C4-2B (cell line): ENCODE results near the gene TUNAR.

ENCODE experiments used
- H3K27ac ChIP-seq: fragments of 450-650 bp; 2 replicates; pipeline ENCODE4 v1.5.1; 2017
- ZFX ChIP-seq: fragments of 450-650 bp; IDR thresholded peaks from 2 replicates; pipeline ENCODE4 v1.6.1; 2017
- TF ChIP-seq, protein P1 (sequence below): fragments of 450-650 bp; conservative IDR thresholded peaks from 2 replicates; pipeline ENCODE4 v1.5.1; 2017; ENCODE audit warnings: mild to moderate bottlenecking

The TUNAR gene

DNA sequence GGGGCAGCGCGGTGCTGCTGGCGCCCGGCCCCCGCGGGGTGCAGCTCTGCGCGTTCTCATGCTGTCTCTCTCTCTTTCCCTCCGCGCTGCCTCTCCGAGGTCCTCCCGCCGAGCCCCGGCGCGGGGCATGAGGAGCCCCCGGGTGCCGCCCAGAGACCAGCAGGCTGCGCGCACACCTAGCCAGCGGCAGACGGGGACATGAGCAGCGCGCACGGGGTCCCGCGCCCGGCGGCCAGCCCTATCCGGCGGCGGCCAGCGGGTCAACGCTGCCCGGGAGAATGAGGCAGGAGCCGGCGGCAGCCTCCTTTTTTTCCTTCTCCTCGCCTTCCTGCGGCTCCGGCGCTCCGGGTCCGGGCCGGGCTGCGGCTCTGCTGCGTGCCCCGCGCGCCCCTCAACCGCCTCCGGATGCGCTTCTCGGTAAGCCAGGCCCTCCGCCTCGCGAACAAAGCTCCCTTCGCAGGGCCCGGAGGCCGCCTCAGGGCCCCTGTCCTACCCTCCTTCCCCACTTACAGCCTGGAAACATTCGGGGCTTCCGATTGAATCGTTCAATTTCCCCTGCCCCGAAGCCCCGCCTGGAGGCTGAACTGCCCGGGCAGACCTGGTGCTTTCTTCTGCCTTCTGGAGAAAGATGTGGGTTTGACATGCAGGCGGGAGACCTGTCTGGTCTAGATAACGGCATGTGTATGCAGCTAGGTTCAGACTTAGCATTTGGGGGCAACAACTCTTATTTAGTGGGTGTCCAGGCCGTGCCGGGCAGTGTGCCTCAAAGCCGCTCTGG lies at the start of gene TUNAR:
Gene TUNAR, plus strand, starts transcription at position 72 of the 778 bp plus-strand sequence.
- TF ChIP-seq, protein P1, sequence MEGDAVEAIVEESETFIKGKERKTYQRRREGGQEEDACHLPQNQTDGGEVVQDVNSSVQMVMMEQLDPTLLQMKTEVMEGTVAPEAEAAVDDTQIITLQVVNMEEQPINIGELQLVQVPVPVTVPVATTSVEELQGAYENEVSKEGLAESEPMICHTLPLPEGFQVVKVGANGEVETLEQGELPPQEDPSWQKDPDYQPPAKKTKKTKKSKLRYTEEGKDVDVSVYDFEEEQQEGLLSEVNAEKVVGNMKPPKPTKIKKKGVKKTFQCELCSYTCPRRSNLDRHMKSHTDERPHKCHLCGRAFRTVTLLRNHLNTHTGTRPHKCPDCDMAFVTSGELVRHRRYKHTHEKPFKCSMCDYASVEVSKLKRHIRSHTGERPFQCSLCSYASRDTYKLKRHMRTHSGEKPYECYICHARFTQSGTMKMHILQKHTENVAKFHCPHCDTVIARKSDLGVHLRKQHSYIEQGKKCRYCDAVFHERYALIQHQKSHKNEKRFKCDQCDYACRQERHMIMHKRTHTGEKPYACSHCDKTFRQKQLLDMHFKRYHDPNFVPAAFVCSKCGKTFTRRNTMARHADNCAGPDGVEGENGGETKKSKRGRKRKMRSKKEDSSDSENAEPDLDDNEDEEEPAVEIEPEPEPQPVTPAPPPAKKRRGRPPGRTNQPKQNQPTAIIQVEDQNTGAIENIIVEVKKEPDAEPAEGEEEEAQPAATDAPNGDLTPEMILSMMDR, result no peak
- TF ChIP-seq ZFX, result no peak
- H3K27ac ChIP-seq, result no peak within 1 kb of the TSS

DNA sequence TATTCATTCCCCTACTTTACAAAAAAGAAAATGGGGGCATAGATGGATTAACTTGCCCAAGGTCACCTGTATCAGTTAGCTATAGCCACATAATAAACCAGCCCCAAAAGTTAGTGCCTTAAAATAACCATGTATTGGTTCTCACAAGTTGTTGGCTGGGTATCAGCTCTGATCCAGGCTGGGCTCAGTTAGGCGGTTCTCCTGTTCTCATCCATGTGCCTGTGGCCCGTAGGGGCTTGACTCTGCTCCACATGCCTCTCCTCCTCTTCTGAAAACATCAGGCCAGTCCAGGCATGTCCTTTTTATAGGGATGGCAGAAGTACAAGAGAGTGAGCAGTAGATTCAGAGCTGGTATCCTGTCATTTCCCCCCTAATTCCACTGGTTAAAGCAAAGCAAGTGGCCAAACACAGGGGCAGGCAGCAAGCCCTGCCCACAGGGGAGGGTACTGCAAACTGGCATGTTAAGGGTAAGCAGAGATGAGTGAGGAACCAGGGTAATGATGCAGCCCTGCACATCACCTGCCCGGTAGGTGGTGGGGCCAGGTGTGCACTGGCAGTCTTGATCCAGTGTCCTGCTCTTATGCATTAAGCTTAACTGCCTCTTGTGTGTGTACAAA lies 47.9 kb upstream of the TUNAR start:
- no peak overlapping the region for H3K27ac ChIP-seq
- TF ChIP-seq ZFX, result no peak
- TF ChIP-seq, protein P1, result no peak

DNA sequence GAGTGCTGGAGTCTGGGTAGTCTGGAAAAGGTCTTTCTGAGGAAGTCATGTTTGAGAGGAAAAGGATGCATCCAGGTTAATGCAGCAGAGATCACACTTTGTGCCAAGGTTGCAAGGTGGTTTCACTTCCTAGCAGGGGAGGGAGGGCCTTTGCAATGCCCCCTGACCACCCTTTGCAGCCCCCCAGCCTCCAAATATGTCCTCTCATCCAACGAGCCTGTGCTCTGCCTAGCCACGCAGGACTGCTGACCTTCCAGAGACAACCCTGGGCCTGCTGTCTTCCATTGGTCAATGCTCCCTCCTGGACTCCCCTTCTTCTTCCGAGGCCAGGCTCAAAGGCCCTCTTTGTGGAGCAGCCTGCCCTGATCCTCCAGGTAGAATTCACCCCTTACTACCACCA lies 47.3 kb upstream of the TUNAR start:
- H3K27ac ChIP-seq, result no peak overlapping the region
- TF ChIP-seq, protein P1, result no peak
- no peak for TF ChIP-seq ZFX

DNA sequence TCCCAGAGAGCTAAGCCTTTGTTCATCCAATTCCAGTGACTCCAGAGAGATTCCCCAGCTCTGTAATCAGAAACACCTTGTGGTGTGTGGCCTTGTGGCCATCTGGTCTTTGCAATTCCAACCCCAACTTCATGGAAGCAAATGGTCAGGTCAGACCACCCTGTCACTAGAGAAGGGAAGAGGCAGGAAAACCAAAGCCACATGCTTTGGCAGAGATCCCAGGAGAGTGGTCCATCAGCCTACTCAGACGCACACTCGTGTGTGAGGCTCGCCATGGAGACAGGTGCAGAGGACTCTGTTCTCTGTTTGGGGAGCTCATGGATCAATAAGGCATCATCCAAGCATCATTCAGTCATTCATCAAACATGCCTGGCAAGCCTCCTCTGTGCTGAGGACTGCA lies 46.2 kb upstream of the TUNAR start:
- no peak overlapping the region for H3K27ac ChIP-seq
- no peak for TF ChIP-seq ZFX
- TF ChIP-seq, protein P1, result no peak

DNA sequence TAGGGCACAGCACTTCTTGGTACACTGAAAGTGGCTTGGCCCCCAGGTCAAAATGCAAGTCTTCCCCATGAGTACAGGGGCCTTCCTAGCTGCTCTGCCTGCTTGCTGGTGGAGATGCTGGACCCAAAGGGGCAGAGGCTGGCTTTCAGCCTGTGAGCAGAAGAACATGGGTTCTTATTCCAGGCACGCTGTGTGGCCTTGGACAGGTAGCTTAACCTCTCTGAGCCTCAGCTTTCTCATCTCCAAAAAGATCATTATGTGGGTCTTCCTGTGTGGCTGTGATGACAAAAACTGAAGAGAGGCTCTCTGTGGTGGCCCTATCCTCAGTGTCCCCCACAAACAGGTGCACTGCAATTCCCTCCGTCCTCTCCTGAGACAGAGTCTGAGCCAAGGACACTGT lies 45.6 kb upstream of the TUNAR start:
- TF ChIP-seq ZFX, result no peak
- TF ChIP-seq, protein P1, result no peak
- H3K27ac ChIP-seq, result no peak overlapping the region

DNA sequence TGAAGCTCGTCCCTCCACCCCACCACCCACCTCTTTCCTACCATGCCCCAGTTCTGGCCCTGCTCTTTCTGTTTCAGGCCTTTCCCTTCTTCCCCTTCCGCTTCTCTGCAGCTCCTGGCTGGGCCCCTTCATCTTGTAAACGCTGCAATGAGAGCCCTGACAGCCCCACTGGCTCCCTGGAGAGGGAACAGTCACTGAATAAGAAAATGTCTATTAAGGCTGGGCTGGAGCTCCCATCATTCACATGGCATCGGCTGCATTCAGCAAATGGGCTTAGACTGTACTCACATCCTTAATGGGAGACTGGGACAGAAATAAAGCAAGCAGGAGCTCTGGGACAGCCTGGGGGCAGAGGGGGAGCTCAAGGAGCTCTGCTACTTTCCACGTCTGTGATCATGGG lies 45.2 kb upstream of the TUNAR start:
- no peak overlapping the region for H3K27ac ChIP-seq
- no peak for TF ChIP-seq ZFX
- TF ChIP-seq, protein P1, result no peak

DNA sequence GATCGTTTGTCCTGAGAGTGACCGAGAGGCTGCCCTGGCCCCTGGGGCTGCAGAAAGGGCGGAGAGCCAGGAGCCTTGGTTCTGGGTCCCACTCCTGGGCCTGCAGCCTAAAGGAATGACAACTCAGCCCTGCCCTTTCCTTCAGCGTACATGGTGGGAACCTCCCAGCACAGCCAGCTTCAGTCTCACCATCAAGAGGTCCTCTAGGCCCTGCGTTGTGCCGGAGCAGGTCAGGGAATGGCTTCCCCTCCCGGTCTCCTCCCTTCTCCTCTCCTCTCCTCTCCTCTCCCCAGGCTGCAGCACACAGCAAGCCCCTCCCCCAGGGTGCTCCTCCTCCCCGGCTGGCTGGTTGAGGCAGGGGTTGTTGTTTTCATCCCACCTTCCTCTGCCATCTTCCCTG lies 44.6 kb upstream of the TUNAR start:
- H3K27ac ChIP-seq, result no peak overlapping the region
- TF ChIP-seq ZFX, result no peak
- TF ChIP-seq, protein P1, result no peak
